ENCODE data around the gene SLC22A12. TPM values are rescaled to one million over a fixed set of nuclear protein-coding genes. Genes with fewer than 3 reads are reported as not detected.

SLC22A12 gene
- total and polyA plus RNA-seq, 12 donors = not detected

DNA sequence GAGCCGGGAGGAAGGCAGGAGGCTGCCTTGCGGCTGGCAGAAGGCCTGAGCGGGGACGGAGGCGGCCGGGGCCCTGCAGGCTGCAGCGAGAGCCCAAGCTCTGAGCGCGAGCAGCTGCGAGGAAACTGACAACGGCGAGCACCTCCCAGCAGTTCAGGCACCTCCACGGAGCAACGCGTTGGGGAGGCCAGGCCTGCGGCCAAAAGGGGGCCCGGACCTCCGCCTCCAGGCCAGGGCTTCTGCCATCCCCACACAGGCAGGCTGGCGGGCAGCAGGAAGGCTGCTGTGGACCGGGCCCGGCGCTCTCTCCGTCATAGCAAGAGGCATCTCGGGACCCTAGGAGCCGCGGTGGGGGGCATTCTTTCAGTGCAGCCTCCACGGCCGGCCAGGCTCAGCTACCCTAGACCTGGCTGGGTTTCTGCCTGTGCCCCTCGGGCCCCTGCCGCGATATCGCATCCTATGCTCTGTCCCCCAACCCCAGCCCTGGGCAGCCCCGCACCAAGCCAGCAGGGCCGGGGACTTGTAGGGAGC is 22.9 kb upstream of the SLC22A12 start:
- Histone ChIP-seq H3K36me3 (no peaks in the 10 kb centered on the region), H3K27me3 (peaks cover 0 to 6% (median 0%) of the 10 kb centered on the region in 7 donors), H3K27ac (no peak overlapping the region), H3K9me3 (no peaks in the 10 kb centered on the region), H3K4me1 (peaks cover 0 to 15% (median 4%) of the 10 kb centered on the region in 9 donors), H3K4me3 (no peak overlapping the region)
- no peak for ATAC-seq
- 72 to 74% methylated on average over 34 of the region's 34 CpGs for WGBS, 2 donors
- intact Hi-C loops (cut with DNase I) = loop anchor here in 1 of 10 donors (10.0 kb wide), 1 partner anchor 67 kb away; no protein-coding TSS in a partner anchor
- DNase-seq = no peak
- TF ChIP-seq, protein P1, sequence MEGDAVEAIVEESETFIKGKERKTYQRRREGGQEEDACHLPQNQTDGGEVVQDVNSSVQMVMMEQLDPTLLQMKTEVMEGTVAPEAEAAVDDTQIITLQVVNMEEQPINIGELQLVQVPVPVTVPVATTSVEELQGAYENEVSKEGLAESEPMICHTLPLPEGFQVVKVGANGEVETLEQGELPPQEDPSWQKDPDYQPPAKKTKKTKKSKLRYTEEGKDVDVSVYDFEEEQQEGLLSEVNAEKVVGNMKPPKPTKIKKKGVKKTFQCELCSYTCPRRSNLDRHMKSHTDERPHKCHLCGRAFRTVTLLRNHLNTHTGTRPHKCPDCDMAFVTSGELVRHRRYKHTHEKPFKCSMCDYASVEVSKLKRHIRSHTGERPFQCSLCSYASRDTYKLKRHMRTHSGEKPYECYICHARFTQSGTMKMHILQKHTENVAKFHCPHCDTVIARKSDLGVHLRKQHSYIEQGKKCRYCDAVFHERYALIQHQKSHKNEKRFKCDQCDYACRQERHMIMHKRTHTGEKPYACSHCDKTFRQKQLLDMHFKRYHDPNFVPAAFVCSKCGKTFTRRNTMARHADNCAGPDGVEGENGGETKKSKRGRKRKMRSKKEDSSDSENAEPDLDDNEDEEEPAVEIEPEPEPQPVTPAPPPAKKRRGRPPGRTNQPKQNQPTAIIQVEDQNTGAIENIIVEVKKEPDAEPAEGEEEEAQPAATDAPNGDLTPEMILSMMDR (IDR thresholded peaks at IDR 0.05) = no peak

DNA sequence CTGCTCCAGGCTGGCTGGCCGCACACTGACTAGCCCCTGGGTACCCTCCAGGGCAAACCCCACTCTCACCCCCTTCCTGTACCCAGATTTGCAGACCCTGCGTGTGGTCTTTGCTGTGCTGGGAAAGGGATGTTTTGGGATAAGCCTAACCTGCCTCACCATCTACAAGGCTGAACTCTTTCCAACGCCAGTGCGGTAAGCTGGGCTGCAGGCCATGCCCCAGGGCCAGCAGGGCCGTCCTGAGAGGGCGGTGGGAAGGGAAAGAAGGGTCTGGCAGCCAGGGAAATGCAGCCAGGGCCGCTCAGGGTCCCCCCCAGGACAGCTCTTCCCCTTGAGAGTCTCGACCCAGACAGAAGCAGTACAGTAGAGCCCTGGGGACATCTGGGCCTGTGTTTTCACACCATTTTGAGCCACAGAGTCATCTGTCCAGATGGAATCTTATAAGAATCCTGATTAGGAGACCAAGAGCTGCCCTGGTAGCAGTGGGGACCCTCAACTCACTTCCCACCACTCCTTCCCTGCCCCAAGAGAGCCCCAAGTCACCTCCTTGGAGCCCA is 22.4 kb upstream of the SLC22A12 start:
- ATAC-seq (no peak), DNase-seq (no peak)
- Histone ChIP-seq H3K4me1 (peaks cover 0 to 15% (median 4%) of the 10 kb centered on the region in 9 donors), H3K4me3 (no peak overlapping the region), H3K9me3 (no peaks in the 10 kb centered on the region), H3K36me3 (no peaks in the 10 kb centered on the region), H3K27me3 (peaks cover 0 to 6% (median 0%) of the 10 kb centered on the region in 7 donors), H3K27ac (no peak overlapping the region)
- intact Hi-C loops (cut with DNase I) = loop anchor here in 1 of 10 donors (10.0 kb wide), 1 partner anchor 66 kb away; no protein-coding TSS in a partner anchor
- TF ChIP-seq, protein P1 (IDR thresholded peaks at IDR 0.05) = no peak
- WGBS, 2 donors = 83 to 88% methylated on average over 8 of the region's 8 CpGs

DNA sequence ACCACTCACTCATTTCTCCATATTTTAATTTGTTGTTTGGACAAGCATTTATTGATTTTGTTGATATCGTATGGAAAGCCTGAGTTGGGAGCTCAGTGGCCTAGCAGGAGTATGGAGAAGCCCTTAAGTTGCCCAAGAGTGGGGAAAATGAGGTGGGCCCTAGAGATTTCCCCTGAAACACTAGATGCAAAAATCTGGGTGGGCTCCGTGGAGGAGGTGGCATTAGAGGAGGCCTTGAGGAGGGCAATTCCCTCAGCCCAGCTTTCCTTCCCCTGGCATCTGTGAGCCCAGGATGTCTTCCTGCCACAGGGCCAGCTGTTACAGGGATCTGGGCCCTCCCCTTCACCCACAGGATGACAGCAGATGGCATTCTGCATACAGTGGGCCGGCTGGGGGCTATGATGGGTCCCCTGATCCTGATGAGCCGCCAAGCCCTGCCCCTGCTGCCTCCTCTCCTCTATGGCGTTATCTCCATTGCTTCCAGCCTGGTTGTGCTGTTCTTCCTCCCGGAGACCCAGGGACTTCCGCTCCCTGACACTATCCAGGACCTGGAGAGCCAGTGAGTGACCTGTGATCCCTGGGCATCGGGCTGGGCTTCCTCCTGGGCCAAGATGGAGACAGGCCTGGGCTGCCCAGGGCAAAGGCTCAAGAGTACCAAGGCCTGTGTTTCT is 21.6 kb upstream of the SLC22A12 start:
- 85 to 88% methylated on average over 8 of the region's 8 CpGs for WGBS, 2 donors
- ATAC-seq (no peak), DNase-seq (no peak)
- TF ChIP-seq, protein P1 (IDR thresholded peaks at IDR 0.05) = no peak
- Histone ChIP-seq H3K4me1 (peaks cover 0 to 15% (median 4%) of the 10 kb centered on the region in 9 donors), H3K4me3 (no peak overlapping the region), H3K9me3 (no peaks in the 10 kb centered on the region), H3K36me3 (no peaks in the 10 kb centered on the region), H3K27ac (no peak overlapping the region), H3K27me3 (peaks cover 0 to 6% (median 0%) of the 10 kb centered on the region in 7 donors)
- intact Hi-C loops (cut with DNase I) = loop anchor here in 1 of 10 donors (10.0 kb wide), 1 partner anchor 65 kb away; no protein-coding TSS in a partner anchor

DNA sequence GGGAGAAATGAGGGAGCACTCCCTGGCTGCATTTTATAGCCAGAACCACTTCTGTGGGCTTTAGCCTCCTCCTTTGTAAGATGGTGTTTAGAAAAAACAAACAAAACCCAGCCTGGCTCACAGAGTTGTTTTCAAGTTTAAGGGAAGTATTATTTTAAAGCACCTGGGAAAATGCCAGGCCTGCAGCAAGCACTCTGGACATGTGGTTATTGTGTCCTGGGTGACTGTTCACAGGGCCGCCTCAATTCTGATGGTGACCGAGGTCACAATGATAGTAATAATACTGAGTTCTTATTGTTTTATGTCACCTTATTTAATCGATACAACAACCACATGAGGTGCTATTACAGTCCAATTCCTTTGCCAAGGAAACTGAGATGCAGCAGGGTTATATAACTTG is 20.7 kb upstream of the SLC22A12 start:
- no peaks in the 10 kb centered on the region for H3K9me3 ChIP-seq
- WGBS, 2 donors = 91 to 92% methylated on average over 3 of the region's 3 CpGs
- H3K4me3 ChIP-seq = no peak overlapping the region
- peaks cover 0 to 6% (median 0%) of the 10 kb centered on the region in 7 donors for H3K27me3 ChIP-seq
- TF ChIP-seq, protein P1 (IDR thresholded peaks at IDR 0.05) = no peak
- intact Hi-C loops (cut with DNase I) = no loop called here
- ATAC-seq (no peak), DNase-seq (no peak)
- H3K27ac ChIP-seq = no peak overlapping the region
- H3K36me3 ChIP-seq = no peaks in the 10 kb centered on the region
- H3K4me1 ChIP-seq = peaks cover 0 to 15% (median 4%) of the 10 kb centered on the region in 9 donors

Measured in heart right ventricle (tissue), 16 donors.